HEK293 (cell line): ENCODE data around the gene ATXN10.

Experiments used
- CTCF ChIA-PET: fragments of 350-600 bp; formaldehyde crosslinking; extraction: SDS; loops from one replicate; lab custom pipeline; 2021; ENCODE audit warnings: antibody characterized with exemption; lab: Yijun Ruan, JAX
- POLR2A ChIA-PET: fragments of 300-600 bp; formaldehyde crosslinking; extraction: SDS; loops from one replicate; lab custom pipeline; 2020; ENCODE audit warnings: antibody characterized with exemption, inconsistent platforms; lab: Yijun Ruan, JAX
- H3K27ac ChIP-seq: fragments of 200-500 bp; sonication (Bioruptor generic); 2 replicates; pipeline ENCODE4 v1.5.1; 2014; ENCODE audit warnings: low read depth, low read length, control low read depth, inconsistent platforms; ENCODE audit errors: extremely low read depth
- H3K36me3 ChIP-seq, 2 experiments: fragments of 200-500 bp in 1 of 2; sonication (Bioruptor generic) in 1 of 2; 1 replicate in 1 of 2; 2 replicates in 1 of 2; pipeline ENCODE4 v1.5.1; 2014 to 2017; ENCODE audit warnings: inconsistent platforms in 2 of 2, low read length in 2 of 2; ENCODE audit not compliant: control insufficient read depth in 2 of 2, insufficient read depth in 1 of 2
- H3K4me1 ChIP-seq: fragments of 200-500 bp; sonication (Bioruptor generic); 2 replicates; pipeline ENCODE4 v1.5.1; 2014; ENCODE audit warnings: mild to moderate bottlenecking, low read length, inconsistent platforms; ENCODE audit not compliant: control insufficient read depth, insufficient read depth
- H3K4me3 ChIP-seq: 2 replicates; pipeline ENCODE4 v1.5.1; 2011; ENCODE audit warnings: low read depth, mild to moderate bottlenecking, control low read depth, low read length, moderate library complexity
- H3K9me3 ChIP-seq: fragments of 200-500 bp; sonication (Bioruptor generic); 2 replicates; pipeline ENCODE4 v1.5.1; 2014; ENCODE audit warnings: low read depth, low read length, inconsistent platforms; ENCODE audit not compliant: control insufficient read depth, insufficient read depth
- BCL11B ChIP-seq: fragments of 450-650 bp; formaldehyde crosslinking; IDR thresholded peaks from 2 replicates; pipeline ENCODE4 v1.5.1; 2016; ENCODE audit warnings: low read depth, missing biosample characterization, missing genetic modification characterization
- CTCF ChIP-seq: fragments of 450-650 bp; formaldehyde crosslinking; IDR thresholded peaks from 2 replicates; pipeline ENCODE4 v1.5.1; 2016; ENCODE audit warnings: missing biosample characterization, missing genetic modification characterization
- GLIS1 ChIP-seq: fragments of 450-650 bp; formaldehyde crosslinking; IDR thresholded peaks from 2 replicates; pipeline ENCODE4 v1.5.1; 2016; ENCODE audit warnings: missing biosample characterization, missing genetic modification characterization
- HIC1 ChIP-seq: fragments of 450-650 bp; formaldehyde crosslinking; IDR thresholded peaks from 2 replicates; pipeline ENCODE4 v1.5.1; 2016; ENCODE audit warnings: missing biosample characterization, missing genetic modification characterization
- MZF1 ChIP-seq: fragments of 450-650 bp; formaldehyde crosslinking; IDR thresholded peaks from 2 replicates; pipeline ENCODE4 v1.5.1; 2017; ENCODE audit warnings: missing biosample characterization, missing genetic modification characterization, borderline replicate concordance
- REPIN1 ChIP-seq: fragments of 450-650 bp; formaldehyde crosslinking; IDR thresholded peaks from 2 replicates; pipeline ENCODE4 v1.5.1; 2017; ENCODE audit warnings: missing biosample characterization, missing genetic modification characterization, low read depth
- ZFHX2 ChIP-seq: fragments of 450-650 bp; formaldehyde crosslinking; conservative IDR thresholded peaks from 2 replicates; pipeline ENCODE4 v1.5.1; 2016; ENCODE audit warnings: missing biosample characterization, missing genetic modification characterization
- ZFP3 ChIP-seq: fragments of 450-650 bp; formaldehyde crosslinking; IDR thresholded peaks from 2 replicates; pipeline ENCODE4 v1.5.1; 2016; ENCODE audit warnings: low read depth, missing biosample characterization, missing genetic modification characterization
- ZNF140 ChIP-seq: fragments of 450-650 bp; formaldehyde crosslinking; IDR thresholded peaks from 2 replicates; pipeline ENCODE4 v1.5.1; 2016; ENCODE audit warnings: missing biosample characterization, missing genetic modification characterization
- ZNF174 ChIP-seq: fragments of 450-650 bp; formaldehyde crosslinking; IDR thresholded peaks from 2 replicates; pipeline ENCODE4 v1.5.0; 2017; ENCODE audit warnings: missing biosample characterization, mild to moderate bottlenecking, missing genetic modification characterization
- ZNF404 ChIP-seq: fragments of 450-650 bp; formaldehyde crosslinking; IDR thresholded peaks from 2 replicates; pipeline ENCODE4 v1.5.1; 2017; ENCODE audit warnings: missing biosample characterization, missing genetic modification characterization
- ZNF449 ChIP-seq: fragments of 450-650 bp; formaldehyde crosslinking; IDR thresholded peaks from 2 replicates; pipeline ENCODE4 v1.5.1; 2017; ENCODE audit warnings: missing biosample characterization, mild to moderate bottlenecking, missing genetic modification characterization, moderate library complexity
- ZNF529 ChIP-seq: fragments of 450-650 bp; formaldehyde crosslinking; IDR thresholded peaks from 2 replicates; pipeline ENCODE4 v1.5.1; 2017; ENCODE audit warnings: missing genetic modification characterization, missing biosample characterization; ENCODE audit not compliant: insufficient replicate concordance
- ZNF560 ChIP-seq: fragments of 450-650 bp; formaldehyde crosslinking; IDR thresholded peaks from 2 replicates; pipeline ENCODE4 v1.5.1; 2017; ENCODE audit warnings: missing biosample characterization, missing genetic modification characterization, borderline replicate concordance
- ZNF626 ChIP-seq: fragments of 450-650 bp; sonication (Bioruptor Pico); formaldehyde crosslinking; IDR thresholded peaks from 2 replicates; pipeline ENCODE4 v1.5.1; 2018; ENCODE audit warnings: missing biosample characterization, missing genetic modification characterization, inconsistent platforms
- ZNF677 ChIP-seq: fragments of 450-650 bp; IDR thresholded peaks from 2 replicates; pipeline ENCODE4 v1.5.0; 2018; ENCODE audit warnings: missing biosample characterization, mild to moderate bottlenecking, missing genetic modification characterization, moderate library complexity
- ZNF843 ChIP-seq: fragments of 450-650 bp; formaldehyde crosslinking; IDR thresholded peaks from 2 replicates; pipeline ENCODE4 v1.5.1; 2016; ENCODE audit warnings: missing biosample characterization, missing genetic modification characterization
- ZSCAN30 ChIP-seq: fragments of 450-650 bp; IDR thresholded peaks from 2 replicates; pipeline ENCODE4 v1.5.1; 2018; ENCODE audit warnings: missing biosample characterization, mild to moderate bottlenecking, missing genetic modification characterization, moderate library complexity
- TF ChIP-seq, protein P1 (sequence below): fragments of 450-650 bp; formaldehyde crosslinking; IDR thresholded peaks from 2 replicates; pipeline ENCODE4 v1.5.1; 2016; ENCODE audit warnings: missing biosample characterization, missing genetic modification characterization

ATXN10 gene

GRCh38 chr22:45757068-45757467 is 85.4 kb downstream of the ATXN10 start (continued):
- TF ChIP-seq ZFHX2 (tag by site-specific recombination) (peak; percentile 98), MZF1 (tag by site-specific recombination) (no peak), ZNF174 (tag by site-specific recombination) (no peak), ZSCAN30 (tag by site-specific recombination) (no peak), ZNF626 (tag by site-specific recombination) (no peak), HIC1 (no peak), ZNF140 (no peak), ZNF843 (tag by site-specific recombination) (no peak), BCL11B (tag by site-specific recombination) (no peak), ZNF404 (no peak), CTCF (tag by site-specific recombination) (no peak), ZNF449 (tag by site-specific recombination) (no peak)
- TF ChIP-seq, protein P1, sequence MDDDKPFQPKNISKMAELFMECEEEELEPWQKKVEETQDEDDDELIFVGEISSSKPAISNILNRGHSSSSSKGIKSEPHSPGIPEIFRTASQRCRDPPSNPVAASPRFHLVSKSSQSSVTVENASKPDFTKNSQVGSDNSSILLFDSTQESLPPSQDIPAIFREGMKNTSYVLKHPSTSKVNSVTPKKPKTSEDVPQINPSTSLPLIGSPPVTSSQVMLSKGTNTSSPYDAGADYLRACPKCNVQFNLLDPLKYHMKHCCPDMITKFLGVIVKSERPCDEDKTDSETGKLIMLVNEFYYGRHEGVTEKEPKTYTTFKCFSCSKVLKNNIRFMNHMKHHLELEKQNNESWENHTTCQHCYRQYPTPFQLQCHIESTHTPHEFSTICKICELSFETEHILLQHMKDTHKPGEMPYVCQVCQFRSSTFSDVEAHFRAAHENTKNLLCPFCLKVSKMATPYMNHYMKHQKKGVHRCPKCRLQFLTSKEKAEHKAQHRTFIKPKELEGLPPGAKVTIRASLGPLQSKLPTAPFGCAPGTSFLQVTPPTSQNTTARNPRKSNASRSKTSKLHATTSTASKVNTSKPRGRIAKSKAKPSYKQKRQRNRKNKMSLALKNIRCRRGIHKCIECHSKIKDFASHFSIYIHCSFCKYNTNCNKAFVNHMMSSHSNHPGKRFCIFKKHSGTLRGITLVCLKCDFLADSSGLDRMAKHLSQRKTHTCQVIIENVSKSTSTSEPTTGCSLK (tag by site-specific recombination), result no peak

DNA sequence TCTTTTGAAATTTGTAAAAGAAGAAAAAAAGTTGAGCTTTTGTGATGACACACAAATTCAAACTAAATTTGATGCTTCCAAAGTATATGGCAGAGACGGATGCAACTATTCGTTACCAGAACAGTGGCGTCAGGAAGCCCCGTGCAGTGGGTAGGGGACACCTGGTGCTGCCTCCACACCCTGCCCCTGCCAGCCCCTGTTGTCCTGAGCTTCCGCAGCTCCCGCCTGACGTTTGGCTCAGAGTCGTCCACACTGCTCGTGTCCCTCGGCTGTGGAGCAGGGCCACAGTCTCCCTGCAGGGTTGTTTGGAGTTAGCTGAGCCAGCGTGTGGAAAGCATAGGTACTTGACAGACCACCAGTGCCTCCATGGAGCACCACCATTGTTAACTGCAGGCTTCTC is 86.3 kb downstream of the ATXN10 start:
- Histone ChIP-seq H3K27ac (no peak overlapping the region), H3K36me3 (peaks cover 0 to 19% of the 10 kb centered on the region in 2 experiments; a peak in 2 of 3 replicates), H3K4me3 (no peak overlapping the region), H3K4me1 (peaks cover 5% of the 10 kb centered on the region; the same call in 1 of the 2 replicates), H3K9me3 (no peaks in the 10 kb centered on the region)
- TF ChIP-seq ZNF529 (no peak), REPIN1 (tag by site-specific recombination) (no peak), GLIS1 (tag by site-specific recombination) (no peak), ZNF449 (tag by site-specific recombination) (no peak), ZFP3 (no peak), ZNF560 (tag by site-specific recombination) (no peak), ZNF677 (no peak)
- CTCF ChIA-PET, result interaction anchor here (0.6 kb wide), 1 partner anchor 86 kb away, joined by 4 read pairs; the partner anchor contains the start of gene ATXN10
- POLR2A ChIA-PET, result no interaction called here
